Measurements from ENCODE around the gene GP1BB. TPM values are rescaled to one million over a fixed set of nuclear protein-coding genes. Genes with fewer than 3 reads are reported as not detected.

The GP1BB gene
- total and polyA plus RNA-seq, 2 donors (not counting 3 experiments of a cell fraction or from before 2014, with no cell fraction given) = 1.7 to 6.2 TPM

- Histone ChIP-seq H3K27me3 (ENCODE audit: control insufficient read depth in 2 of 2, insufficient read depth in 2 of 2, low read length in 2 of 2) (peaks cover 0 to 7% of the 10 kb centered on the region in 2 experiments), H3K9me1 (replicated peaks; ENCODE audit: control insufficient read depth, extremely low read depth, insufficient read depth, low read length) (no peaks in the 10 kb centered on the region), H3K4me3 (replicated peaks in 1 of 3; ENCODE audit: insufficient read depth in 1 of 3, low read depth in 1 of 3, low read length in 3 of 3) (no peak overlapping the region), H2AFZ (ENCODE audit: low read depth, low read length) (no peak overlapping the region), H4K20me1 (replicated peaks; ENCODE audit: control insufficient read depth, extremely low read depth, insufficient read depth, low read length) (no peaks in the 10 kb centered on the region), H3K9me3 (replicated peaks; ENCODE audit: control insufficient read depth, insufficient read depth, low read length) (no peaks in the 10 kb centered on the region), H3K4me1 (ENCODE audit: control insufficient read depth, extremely low read depth, insufficient read depth, low read length) (no peaks in the 10 kb centered on the region), H3K9ac (replicated peaks; ENCODE audit: extremely low read depth, insufficient read depth, low read length) (no peak overlapping the region), H3K4me2 (ENCODE audit: insufficient read depth, low read length) (no peak overlapping the region), H3K36me3 (ENCODE audit: control insufficient read depth in 2 of 2, extremely low read depth in 1 of 2, insufficient read depth in 2 of 2, low read length in 2 of 2) (no peaks in the 10 kb centered on the region), H3K27ac (ENCODE audit: insufficient read depth, low read depth, low read length) (no peak overlapping the region), H3K79me2 (ENCODE audit: control insufficient read depth, insufficient read depth, low read length) (no peaks in the 10 kb centered on the region)
- CTCF ChIA-PET = interaction anchor here (0.7 to 1.8 kb wide), 3 partner anchors 8 to 149 kb away, joined by 3 to 4 read pairs (median 3); no protein-coding TSS in a partner anchor
- DNase-seq (ENCODE audit: low read depth, low spot score) (no peak), FAIRE-seq (no peak)
- intact Hi-C loops (cut with micrococcal nuclease) = no loop called here
- dilution Hi-C loops (cut with MboI; ENCODE audit: extremely low pct_ligation_motif_present, low sequenced_read_pairs) = no loop called here
- BruUV-seq (replicated peaks) = no TSS peak
- no peak for TF ChIP-seq JUN (IDR thresholded peaks at IDR 0.05; ENCODE audit: borderline replicate concordance, insufficient read depth, insufficient read length, low read depth)
- TF ChIP-seq EZH2 (IDR thresholded peaks at IDR 0.05; ENCODE audit: borderline replicate concordance, low read depth, low read length, severe bottlenecking) = no peak
- TF ChIP-seq POLR2AphosphoS5 (IDR thresholded peaks at IDR 0.05; ENCODE audit: insufficient read depth, low read depth, low read length) = no peak
- no peak for TF ChIP-seq GATA2 (IDR thresholded peaks at IDR 0.05; ENCODE audit: insufficient read depth, insufficient read length, low read depth, low read length)
- TF ChIP-seq MAX (IDR thresholded peaks at IDR 0.05; ENCODE audit: insufficient read depth, insufficient read length) = no peak
- TF ChIP-seq FOS (IDR thresholded peaks at IDR 0.05; ENCODE audit: borderline replicate concordance, insufficient read depth, low read length) = no peak
- no peak for TF ChIP-seq CTCF (IDR thresholded peaks at IDR 0.05; ENCODE audit: extremely low read depth in 1 of 2, insufficient read depth in 1 of 2, low read depth in 1 of 2, low read length in 2 of 2)
- no peak for TF ChIP-seq MYC (IDR thresholded peaks at IDR 0.05; ENCODE audit: low read depth, low read length)
- TF ChIP-seq POLR2A (IDR thresholded peaks at IDR 0.05; ENCODE audit: low read depth, low read length) = no peak
- POLR2A ChIA-PET = no interaction called here
Measured at GRCh38 chr22:19703869-19704268, 19.5 kb upstream of the GP1BB start.

Data from endothelial cell of umbilical vein (primary cell).